Stimulated activated CD8-positive, alpha-beta memory T cell treated with anti-CD3 and anti-CD28 coated beads, Interleukin-12 subunit alpha, Interleukin-12 subunit beta, amount 100 ng/mL, for 24 hours (primary cell): ENCODE measurements around the gene NAXE.
A peak's percentile ranks its signal among the peaks of the same experiment; 100 is the strongest.
"Not testable (repeated sequence)": the region's sequence is repeated elsewhere in the genome, so short reads cannot be mapped to it uniquely, and the experiment has no call there.

Source experiments
- DNase-seq: peaks from one replicate; pipeline ENCODE4 v3.0.0-alpha.2; 2020; ENCODE audit errors: extremely low read depth

Gene NAXE

GRCh38 chr1:156593661-156593989, 2.0 kb downstream of the NAXE start:
- no peak for DNase-seq

GRCh38 chr1:156594190-156594589, 2.6 kb downstream of the NAXE start:
- DNase-seq, result no peak

GRCh38 chr1:156595016-156595415, 3.4 kb downstream of the NAXE start:
- no peak for DNase-seq

GRCh38 chr1:156596426-156596825, 4.8 kb downstream of the NAXE start:
- DNase-seq, result no peak

- DNase-seq, result no peak
These were observed 6.5 kb downstream of the NAXE start for GRCh38 chr1:156598125-156598524.

GRCh38 chr1:156598731-156599432, 7.3 kb downstream of the NAXE start:
- DNase-seq, result no peak

GRCh38 chr1:156599811-156600210, 8.2 kb downstream of the NAXE start:
- DNase-seq, result no peak

GRCh38 chr1:156600733-156601121, 9.2 kb downstream of the NAXE start:
- DNase-seq, result no peak

- DNase-seq, result peak; percentile 54
These were observed 9.7 kb downstream of the NAXE start, which contains the start of gene GPATCH4 for GRCh38 chr1:156601122-156601830. Gene GPATCH4 (minus strand): TSS chr1:156601479.

GRCh38 chr1:156601892-156602291, 10.3 kb downstream of the NAXE start:
- no peak for DNase-seq

- DNase-seq, result no peak
These were observed 11.0 kb downstream of the NAXE start for GRCh38 chr1:156602557-156602993.

GRCh38 chr1:156607344-156607743, 15.8 kb downstream of the NAXE start:
- not testable (repeated sequence) for DNase-seq

GRCh38 chr1:156608036-156608674, 16.6 kb downstream of the NAXE start:
- DNase-seq, result no peak

- no peak for DNase-seq
These were observed 17.4 kb downstream of the NAXE start for GRCh38 chr1:156608981-156609380.

- not testable (repeated sequence) for DNase-seq
These were observed 18.5 kb downstream of the NAXE start for GRCh38 chr1:156610072-156610471.

GRCh38 chr1:156612666-156613065, 21.1 kb downstream of the NAXE start:
- DNase-seq, result no peak

GRCh38 chr1:156615946-156616345, 24.4 kb downstream of the NAXE start:
- no peak for DNase-seq

- DNase-seq, result no peak
These were observed 24.9 kb downstream of the NAXE start for GRCh38 chr1:156616463-156616862.

- DNase-seq, result no peak
These were observed 27.4 kb downstream of the NAXE start, which contains the start of gene HAPLN2 for GRCh38 chr1:156618853-156619581. Gene HAPLN2 (plus strand): TSS chr1:156619415. CDS start chr1:156623491, 4,076 bp downstream.

- DNase-seq, result no peak
These were observed 28.0 kb downstream of the NAXE start for GRCh38 chr1:156619582-156619955.

GRCh38 chr1:156622581-156623297, 31.2 kb downstream of the NAXE start:
- no peak for DNase-seq
